NCI-H2081 (cell line): Measurements from ENCODE around the gene HNF1A.
"Not testable (repeated sequence)": the region's sequence is repeated elsewhere in the genome, so short reads cannot be mapped to it uniquely, and the experiment has no call there.

Source experiments
- DNase-seq, 2 experiments: peaks; one replicate each; lab custom pipeline; 2025; lab: John Stamatoyannopoulos, UW

The HNF1A gene

GRCh38 chr12:120978296-120979219, at the start of gene HNF1A:
HNF1A (plus strand) TSS chr12:120978543; CDS start chr12:120978769, 226 bp downstream.
- no peak for DNase-seq

GRCh38 chr12:120928864-120929652, 49.3 kb upstream of the HNF1A start:
- no peak for DNase-seq

- DNase-seq, result no peak
Measured at GRCh38 chr12:120930032-120930431, 48.3 kb upstream of the HNF1A start.

GRCh38 chr12:120932058-120932457, 46.3 kb upstream of the HNF1A start:
- DNase-seq, result no peak

GRCh38 chr12:120932956-120933526, 45.3 kb upstream of the HNF1A start:
- no peak for DNase-seq

- no peak for DNase-seq
Measured at GRCh38 chr12:120933786-120934185, 44.6 kb upstream of the HNF1A start.

GRCh38 chr12:120936197-120936596, 42.1 kb upstream of the HNF1A start:
- DNase-seq, result no peak

- no peak for DNase-seq
Measured at GRCh38 chr12:120938496-120938895, 39.8 kb upstream of the HNF1A start.

GRCh38 chr12:120939523-120939922, 38.8 kb upstream of the HNF1A start:
- no peak for DNase-seq

- no peak for DNase-seq
Measured at GRCh38 chr12:120940006-120940405, 38.3 kb upstream of the HNF1A start.

GRCh38 chr12:120940799-120941198, 37.5 kb upstream of the HNF1A start:
- DNase-seq, result no peak

- DNase-seq, result no peak
Measured at GRCh38 chr12:120941412-120941811, 36.9 kb upstream of the HNF1A start.

- DNase-seq, result no peak
Measured at GRCh38 chr12:120941846-120942405, 36.4 kb upstream of the HNF1A start.

- DNase-seq, result no peak
Measured at GRCh38 chr12:120943482-120943881, 34.9 kb upstream of the HNF1A start.

- DNase-seq, result no peak
Measured at GRCh38 chr12:120944645-120945217, 33.6 kb upstream of the HNF1A start.

- not testable (repeated sequence) for DNase-seq
Measured at GRCh38 chr12:120945516-120945915, 32.8 kb upstream of the HNF1A start.

- not testable (repeated sequence) for DNase-seq
Measured at GRCh38 chr12:120950260-120950799, 28.0 kb upstream of the HNF1A start.

- DNase-seq, result no peak
Measured at GRCh38 chr12:120950807-120951206, 27.5 kb upstream of the HNF1A start.

- DNase-seq, result no peak
Measured at GRCh38 chr12:120955232-120955631, 23.1 kb upstream of the HNF1A start.

GRCh38 chr12:120956579-120957300, 21.6 kb upstream of the HNF1A start:
- no peak for DNase-seq
